BLaER1 treated with 17β-estradiol and CSF1 and Interleukin-3, amounts not matched to agents 10 nM and 100 nM (cell line): ENCODE measurements around the gene ZCWPW2.

Source experiments
- H3K27ac ChIP-seq, 11 experiments: shearing (Covaris generic); formaldehyde crosslinking; 2 replicates each; pipeline ENCODE4 v1.8.1; 2022
- H3K27me3 ChIP-seq, 11 experiments: shearing (Covaris generic); formaldehyde crosslinking; 2 replicates each; pipeline ENCODE4 v1.8.1; 2022
- H3K36me3 ChIP-seq, 11 experiments: shearing (Covaris generic); formaldehyde crosslinking; 2 replicates each; pipeline ENCODE4 v1.8.1; 2022
- H3K4me1 ChIP-seq, 10 experiments: shearing (Covaris generic); formaldehyde crosslinking; 2 replicates each; pipeline ENCODE4 v1.8.1; 2022
- H3K4me2 ChIP-seq, 11 experiments: shearing (Covaris generic); formaldehyde crosslinking; 2 replicates each; pipeline ENCODE4 v1.8.1; 2022
- H3K4me3 ChIP-seq, 10 experiments: shearing (Covaris generic); formaldehyde crosslinking; 2 replicates each; pipeline ENCODE4 v1.8.1; 2022
- H3K9ac ChIP-seq, 11 experiments: shearing (Covaris generic); formaldehyde crosslinking; 2 replicates each; pipeline ENCODE4 v1.8.1; 2022
- H3K9me3 ChIP-seq, 11 experiments: shearing (Covaris generic); formaldehyde crosslinking; replicated peaks in 1 of 11; 2 replicates each; pipeline ENCODE4 v1.8.1; 2022
- H4K20me1 ChIP-seq, 11 experiments: shearing (Covaris generic); formaldehyde crosslinking; 2 replicates each; pipeline ENCODE4 v1.8.1; 2022
- Cebpa-rat ChIP-seq, 11 experiments: shearing (Covaris generic); IDR thresholded peaks; 2 replicates each; pipeline ENCODE4 v1.8.1; 2022

ZCWPW2 gene

DNA sequence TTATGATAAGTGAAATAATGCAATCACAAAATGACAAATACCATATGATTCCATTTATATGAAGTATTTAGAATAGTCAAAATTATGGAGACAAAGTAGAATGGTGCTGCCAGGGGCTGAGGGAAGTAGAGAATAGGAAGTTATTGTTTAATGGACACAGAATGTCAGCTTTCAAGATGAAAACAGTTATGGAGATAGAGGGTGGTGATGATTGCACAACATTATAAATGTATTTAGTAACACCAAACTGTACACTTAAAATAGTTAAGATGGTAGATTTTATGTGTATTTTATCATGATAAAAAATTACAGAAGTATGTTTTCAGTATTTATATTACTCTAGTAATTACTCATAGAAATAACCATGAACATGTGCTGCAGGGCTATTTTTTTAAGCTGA is 100.9 kb downstream of the ZCWPW2 start:
- Histone ChIP-seq H4K20me1 (no peaks in the 10 kb centered on the region), H3K27me3 (no peaks in the 10 kb centered on the region), H3K4me2 (no peak overlapping the region), H3K9ac (no peak overlapping the region), H3K9me3 (peaks cover 0 to 6% (median 2%) of the 10 kb centered on the region in 11 experiments; a peak in 7 of 22 replicates), H3K4me1 (peaks cover 0 to 13% (median 0%) of the 10 kb centered on the region in 10 experiments; a peak in 1 of 20 replicates), H3K36me3 (no peaks in the 10 kb centered on the region), H3K4me3 (no peak overlapping the region), H3K27ac (no peak overlapping the region)
- TF ChIP-seq Cebpa-rat (IDR thresholded peaks at IDR 0.05), result no peak

DNA sequence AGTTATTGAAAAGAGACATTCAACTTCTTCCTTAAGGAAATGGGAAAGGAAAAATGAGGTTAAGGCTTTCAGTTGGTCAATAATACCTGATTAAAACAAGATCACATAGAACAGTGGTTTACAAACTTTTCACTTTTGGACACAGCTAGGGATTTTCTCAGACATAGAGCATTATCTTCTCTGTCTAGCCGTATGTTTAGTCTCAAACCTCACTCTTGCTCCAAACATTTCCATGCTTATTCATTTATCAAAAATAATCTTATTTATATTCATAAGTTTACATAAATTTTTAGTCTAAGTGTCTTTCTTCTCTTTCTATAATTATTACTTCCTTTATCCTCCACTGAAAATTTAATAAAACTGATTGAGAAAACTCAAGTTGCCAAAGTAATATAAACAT is 114.3 kb downstream of the ZCWPW2 start:
- no peak overlapping the region for H3K27ac ChIP-seq
- no peak overlapping the region for H3K4me2 ChIP-seq
- H4K20me1 ChIP-seq, result no peaks in the 10 kb centered on the region
- no peak for TF ChIP-seq Cebpa-rat (IDR thresholded peaks at IDR 0.05)
- no peak overlapping the region for H3K4me3 ChIP-seq
- no peaks in the 10 kb centered on the region for H3K36me3 ChIP-seq
- no peak overlapping the region for H3K9ac ChIP-seq
- H3K27me3 ChIP-seq, result no peaks in the 10 kb centered on the region
- no peaks in the 10 kb centered on the region for H3K4me1 ChIP-seq
- no peaks in the 10 kb centered on the region for H3K9me3 ChIP-seq

DNA sequence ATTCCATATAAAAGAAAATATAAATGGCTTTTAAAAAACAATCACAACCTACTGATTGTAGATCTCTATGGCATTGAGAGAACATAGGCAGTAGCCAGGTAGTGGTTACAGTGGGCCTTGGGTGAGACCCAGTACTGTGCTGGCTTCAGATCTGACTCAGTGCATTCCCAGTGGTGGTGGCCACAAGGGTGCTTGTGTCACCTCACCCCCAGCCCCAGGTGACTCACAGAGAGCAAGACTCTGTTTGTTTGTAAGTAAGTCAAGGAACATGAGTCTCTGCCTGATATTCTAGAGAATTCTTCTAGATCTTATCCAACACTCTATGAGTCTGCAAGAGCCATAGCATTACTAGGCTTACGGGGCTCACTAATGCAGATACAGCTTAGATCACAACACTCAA is 118.9 kb downstream of the ZCWPW2 start:
- H3K4me2 ChIP-seq, result no peak overlapping the region
- no peak for TF ChIP-seq Cebpa-rat (IDR thresholded peaks at IDR 0.05)
- no peak overlapping the region for H3K9ac ChIP-seq
- no peaks in the 10 kb centered on the region for H3K36me3 ChIP-seq
- H4K20me1 ChIP-seq, result no peaks in the 10 kb centered on the region
- H3K27ac ChIP-seq, result no peak overlapping the region
- H3K9me3 ChIP-seq, result peaks cover 0 to 5% (median 4%) of the 10 kb centered on the region in 11 experiments; a peak in 4 of 22 replicates
- H3K4me1 ChIP-seq, result no peaks in the 10 kb centered on the region
- no peaks in the 10 kb centered on the region for H3K27me3 ChIP-seq
- H3K4me3 ChIP-seq, result no peak overlapping the region

DNA sequence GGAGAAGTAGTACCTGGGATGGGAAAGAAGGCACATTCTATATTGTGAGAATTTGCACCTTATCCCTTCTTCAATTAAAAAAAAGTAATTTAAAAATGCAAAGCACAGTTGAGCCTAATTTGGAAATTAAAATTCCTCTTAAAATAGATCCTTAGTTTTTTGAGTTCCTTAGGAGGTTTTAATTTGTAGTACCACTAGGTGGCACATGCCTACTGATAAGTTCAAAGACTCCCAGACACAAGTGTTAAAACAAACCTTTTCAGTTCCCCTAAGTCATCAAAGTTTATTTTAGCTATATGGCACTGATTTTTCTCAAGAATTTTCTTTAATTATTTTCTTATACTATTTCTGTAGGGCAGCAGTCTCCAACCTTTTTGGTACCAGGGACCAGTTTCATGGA is 127.7 kb downstream of the ZCWPW2 start:
- H3K4me1 ChIP-seq, result no peaks in the 10 kb centered on the region
- H3K36me3 ChIP-seq, result no peaks in the 10 kb centered on the region
- TF ChIP-seq Cebpa-rat (IDR thresholded peaks at IDR 0.05), result no peak
- no peaks in the 10 kb centered on the region for H3K27me3 ChIP-seq
- no peak overlapping the region for H3K27ac ChIP-seq
- H3K4me3 ChIP-seq, result no peak overlapping the region
- H3K9me3 ChIP-seq, result peaks cover 0 to 7% (median 4%) of the 10 kb centered on the region in 11 experiments; a peak in 4 of 22 replicates
- H4K20me1 ChIP-seq, result no peaks in the 10 kb centered on the region
- H3K4me2 ChIP-seq, result no peak overlapping the region
- H3K9ac ChIP-seq, result no peak overlapping the region

DNA sequence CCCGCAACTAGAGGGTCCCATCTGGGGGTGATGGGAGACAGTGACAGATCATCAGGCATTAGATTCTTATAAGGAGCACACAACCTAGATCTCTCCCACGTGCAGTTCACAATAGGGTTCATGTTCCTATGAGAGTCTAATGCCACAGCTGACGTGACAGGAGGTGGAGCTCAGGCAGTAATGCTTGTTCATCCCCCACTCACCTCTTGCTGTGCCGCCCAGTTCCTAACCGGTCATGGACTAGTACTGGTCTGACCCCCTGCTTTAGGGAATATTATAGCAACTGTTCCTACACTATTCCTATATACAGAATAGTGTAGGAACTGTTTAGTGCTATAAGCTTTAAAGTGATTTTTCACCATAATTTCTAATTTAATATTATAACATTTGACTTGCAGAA is 128.2 kb downstream of the ZCWPW2 start:
- Histone ChIP-seq H3K27ac (no peak overlapping the region), H4K20me1 (no peaks in the 10 kb centered on the region), H3K9ac (no peak overlapping the region), H3K27me3 (no peaks in the 10 kb centered on the region), H3K4me1 (no peaks in the 10 kb centered on the region), H3K4me3 (no peak overlapping the region), H3K4me2 (no peak overlapping the region), H3K36me3 (no peaks in the 10 kb centered on the region; a peak in 1 of 22 replicates), H3K9me3 (peaks cover 0 to 7% (median 4%) of the 10 kb centered on the region in 11 experiments; a peak in 3 of 22 replicates)
- no peak for TF ChIP-seq Cebpa-rat (IDR thresholded peaks at IDR 0.05)

DNA sequence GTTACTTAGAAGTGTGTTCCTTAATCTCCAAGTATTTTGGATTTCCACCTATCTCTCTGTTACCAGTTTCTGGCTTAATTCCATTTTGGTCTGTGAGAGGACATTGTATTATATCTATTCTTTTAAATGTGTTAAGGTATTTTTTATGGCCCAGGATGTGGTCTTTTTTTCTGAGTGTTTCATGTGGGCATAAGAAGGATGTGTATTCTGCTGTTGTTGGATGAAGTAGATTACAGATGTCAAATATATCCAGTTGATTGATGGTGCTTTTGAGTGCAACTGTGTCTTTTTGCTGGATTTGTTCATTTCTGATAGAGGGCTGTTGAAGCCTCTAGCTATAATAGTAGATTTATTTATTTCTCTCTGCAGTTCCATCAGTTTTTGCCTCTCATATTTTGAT is 136.6 kb downstream of the ZCWPW2 start:
- Histone ChIP-seq H3K4me1 (no peaks in the 10 kb centered on the region), H3K9ac (no peak overlapping the region), H3K27ac (no peak overlapping the region), H3K4me3 (no peak overlapping the region), H3K9me3 (peaks cover 0 to 13% (median 5%) of the 10 kb centered on the region in 11 experiments; a peak in 4 of 22 replicates), H4K20me1 (no peaks in the 10 kb centered on the region), H3K27me3 (no peaks in the 10 kb centered on the region), H3K4me2 (no peak overlapping the region), H3K36me3 (no peaks in the 10 kb centered on the region; a peak in 1 of 22 replicates)
- no peak for TF ChIP-seq Cebpa-rat (IDR thresholded peaks at IDR 0.05)

DNA sequence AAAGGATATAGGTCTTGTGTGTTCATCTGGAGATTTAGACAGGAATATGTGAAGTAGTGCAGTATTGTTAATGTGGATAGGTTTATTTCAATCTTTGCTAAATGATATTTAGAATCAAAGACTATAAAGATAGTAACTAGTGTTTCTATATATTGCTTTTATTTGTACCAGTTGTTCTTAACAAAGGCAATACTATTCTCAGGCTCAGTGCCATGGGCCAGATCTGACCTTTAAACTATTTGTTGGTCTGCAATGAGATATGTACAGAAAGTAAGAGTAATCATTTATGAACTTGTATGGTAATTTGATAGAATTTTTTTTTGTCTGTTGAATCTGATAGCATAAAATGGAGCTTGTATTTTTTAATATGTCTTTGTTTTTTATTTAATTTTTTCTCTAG is 146.8 kb downstream of the ZCWPW2 start:
- Histone ChIP-seq H3K9ac (no peak overlapping the region), H3K27me3 (no peaks in the 10 kb centered on the region), H3K9me3 (no peaks in the 10 kb centered on the region), H3K4me1 (no peaks in the 10 kb centered on the region), H3K4me3 (no peak overlapping the region), H3K4me2 (no peak overlapping the region), H3K36me3 (no peaks in the 10 kb centered on the region), H4K20me1 (no peaks in the 10 kb centered on the region), H3K27ac (no peak overlapping the region)
- no peak for TF ChIP-seq Cebpa-rat (IDR thresholded peaks at IDR 0.05)

DNA sequence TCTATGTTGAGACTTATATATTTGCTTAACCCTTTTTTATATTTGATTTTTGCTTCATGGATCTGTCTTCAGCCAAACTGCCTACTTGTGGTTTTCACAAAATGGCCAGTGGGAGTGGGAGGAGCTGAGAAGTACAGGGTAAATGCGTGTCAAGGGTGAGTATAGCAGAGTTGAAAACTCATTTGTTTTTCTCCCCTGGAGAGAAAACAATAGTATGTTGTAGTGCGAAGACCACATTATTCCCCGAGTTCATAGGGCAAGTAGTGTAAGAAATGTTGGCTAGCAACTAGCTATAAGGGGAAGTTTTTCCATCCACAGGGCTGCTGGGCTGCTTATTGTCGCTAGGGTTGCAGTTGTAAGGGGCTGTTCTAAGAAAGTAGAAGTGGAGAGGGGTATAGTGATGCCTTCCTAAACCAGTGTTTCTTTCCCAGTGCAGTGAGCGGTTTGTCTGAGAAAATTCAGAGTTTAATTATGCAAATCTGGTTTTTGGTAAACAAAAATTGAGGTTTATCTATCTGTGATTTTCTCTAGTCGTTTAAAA is 153.9 kb downstream of the ZCWPW2 start:
- no peak overlapping the region for H3K4me2 ChIP-seq
- no peak overlapping the region for H3K9ac ChIP-seq
- H3K4me3 ChIP-seq, result no peak overlapping the region
- no peak for TF ChIP-seq Cebpa-rat (IDR thresholded peaks at IDR 0.05)
- H3K9me3 ChIP-seq, result no peaks in the 10 kb centered on the region
- H4K20me1 ChIP-seq, result no peaks in the 10 kb centered on the region
- H3K27ac ChIP-seq, result no peak overlapping the region
- H3K4me1 ChIP-seq, result no peaks in the 10 kb centered on the region
- H3K36me3 ChIP-seq, result no peaks in the 10 kb centered on the region
- no peaks in the 10 kb centered on the region for H3K27me3 ChIP-seq

DNA sequence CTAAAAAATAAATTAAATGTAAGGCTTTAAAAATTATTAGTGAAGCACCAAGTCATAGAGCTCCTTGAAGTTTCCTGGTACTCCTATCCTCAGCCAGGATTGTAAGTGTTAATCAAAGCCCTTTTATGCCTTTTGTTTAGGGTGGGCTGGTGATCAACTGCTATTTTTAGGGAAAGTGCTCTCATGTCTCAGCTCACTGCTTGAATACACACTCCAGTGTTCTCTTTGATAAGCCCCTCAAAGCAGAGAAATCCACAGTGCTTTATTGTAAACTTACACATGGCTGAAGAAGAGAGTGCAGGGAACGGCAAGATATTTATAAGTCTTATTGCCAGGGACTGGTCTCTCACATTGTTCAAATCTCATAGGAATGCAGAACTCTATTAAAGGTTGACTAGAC is 156.5 kb downstream of the ZCWPW2 start:
- no peaks in the 10 kb centered on the region for H3K9me3 ChIP-seq
- no peak for TF ChIP-seq Cebpa-rat (IDR thresholded peaks at IDR 0.05)
- H3K36me3 ChIP-seq, result no peaks in the 10 kb centered on the region
- no peaks in the 10 kb centered on the region for H3K27me3 ChIP-seq
- H3K4me1 ChIP-seq, result no peaks in the 10 kb centered on the region
- no peaks in the 10 kb centered on the region for H4K20me1 ChIP-seq
- H3K27ac ChIP-seq, result no peak overlapping the region
- no peak overlapping the region for H3K4me3 ChIP-seq
- no peak overlapping the region for H3K9ac ChIP-seq
- no peak overlapping the region for H3K4me2 ChIP-seq

DNA sequence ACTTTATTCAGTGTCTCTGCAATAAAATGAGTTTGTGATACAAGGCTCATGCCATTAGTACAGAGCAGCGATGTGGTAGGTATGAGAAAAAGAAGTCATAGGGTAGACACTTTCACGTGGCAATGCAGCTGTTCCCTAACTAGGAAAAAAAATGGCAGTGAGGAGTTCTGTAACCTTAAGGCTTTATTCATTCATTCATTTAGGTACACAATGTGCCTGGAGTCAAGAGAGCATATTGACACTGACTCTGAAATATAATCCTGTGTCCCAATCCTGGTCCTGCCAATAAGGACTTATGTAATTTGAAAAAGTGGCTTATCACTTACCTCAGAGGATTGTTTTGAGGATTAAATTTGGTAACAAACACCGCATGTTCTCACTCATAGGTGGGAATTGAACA is 173.1 kb downstream of the ZCWPW2 start:
- Histone ChIP-seq H3K9ac (no peak overlapping the region), H3K4me3 (no peak overlapping the region), H3K9me3 (no peaks in the 10 kb centered on the region), H3K36me3 (no peaks in the 10 kb centered on the region), H3K27me3 (no peaks in the 10 kb centered on the region), H3K4me1 (peaks cover 0 to 4% (median 0%) of the 10 kb centered on the region in 10 experiments; a peak in 1 of 20 replicates), H4K20me1 (no peaks in the 10 kb centered on the region), H3K27ac (no peak overlapping the region), H3K4me2 (no peak overlapping the region)
- TF ChIP-seq Cebpa-rat (IDR thresholded peaks at IDR 0.05), result no peak
